B cell (primary cell): ENCODE measurements around the gene BMF. TPM values are rescaled to one million over a fixed set of nuclear protein-coding genes. Genes with fewer than 3 reads are reported as not detected.

ENCODE experiments used
- ATAC-seq: fragments of 200-7000 bp; cut with Tn5 transposase; one replicate; pipeline ENCODE4 v1.10.0; 2021; ENCODE audit warnings: low read depth, mild to moderate bottlenecking, moderate number of reproducible peaks, moderate library complexity
- CTCF ChIA-PET: fragments of 350-600 bp; sonication (Branson Sonifier 250); formaldehyde crosslinking; loops from one replicate; lab custom pipeline; 2021; ENCODE audit warnings: antibody characterized with exemption, inconsistent platforms; lab: Charles Lee
- POLR2A ChIA-PET: fragments of 350-600 bp; sonication (Branson Sonifier 250); formaldehyde crosslinking; loops from one replicate; lab custom pipeline; 2021; ENCODE audit warnings: antibody characterized with exemption; lab: Charles Lee
- DNase-seq: peaks from one replicate; pipeline ENCODE4 v3.0.0; 2013
- H2AFZ ChIP-seq: 2 replicates; pipeline ENCODE4 v1.6.1; 2012; ENCODE audit warnings: mild to moderate bottlenecking, low read depth, low read length; ENCODE audit not compliant: insufficient read depth, poor library complexity, severe bottlenecking
- H3K27ac ChIP-seq, 2 donors: 1 replicate in 1 of 2; 2 replicates in 1 of 2; pipeline ENCODE4 v1.5.1; 2012 to 2013; ENCODE audit warnings: low read length in 2 of 2, mild to moderate bottlenecking in 2 of 2, moderate library complexity in 1 of 2
- H3K27me3 ChIP-seq, 4 experiments: fragments of 200-600 bp in 1 of 4; sonication (generic) in 1 of 4; replicated peaks in 1 of 4; 1 replicate in 2 of 4; 2 replicates in 2 of 4; pipeline versions ENCODE4 v1.6.1 to v1.7.0; 2013 to 2016; ENCODE audit warnings: low read length in 3 of 4, mild to moderate bottlenecking in 2 of 4, mixed read lengths in 1 of 4, moderate library complexity in 1 of 4; ENCODE audit not compliant: insufficient read depth in 4 of 4, control insufficient read depth in 3 of 4; ENCODE audit errors: control extremely low read depth in 1 of 4
- H3K36me3 ChIP-seq, 2 experiments: replicated peaks in 1 of 2; 1 replicate in 1 of 2; 2 replicates in 1 of 2; pipeline versions ENCODE4 v1.6.1 to v1.7.1; 2013; ENCODE audit warnings: low read length in 1 of 2; ENCODE audit not compliant: insufficient read depth in 2 of 2, control insufficient read depth in 1 of 2; ENCODE audit errors: control extremely low read depth in 1 of 2, extremely low read depth in 1 of 2
- H3K4me1 ChIP-seq, 2 donors: fragments of 200-600 bp in 1 of 2; sonication (generic) in 1 of 2; 1 replicate in 1 of 2; 2 replicates in 1 of 2; pipeline versions ENCODE4 v1.5.1 to v1.6.1; 2013 to 2017; ENCODE audit warnings: low read length in 2 of 2; ENCODE audit not compliant: control insufficient read depth in 2 of 2, insufficient read depth in 2 of 2
- H3K4me2 ChIP-seq: replicated peaks from 2 replicates; pipeline ENCODE3; 2012; ENCODE audit warnings: mild to moderate bottlenecking, low read depth, low read length; ENCODE audit not compliant: poor library complexity, severe bottlenecking
- H3K4me3 ChIP-seq, 5 experiments: fragments of 200-600 bp in 1 of 5; sonication (generic) in 1 of 5; 1 replicate in 3 of 5; 2 replicates in 2 of 5; pipeline versions ENCODE4 v1.5.1 to v1.7.0; 2011 to 2016; ENCODE audit warnings: low read length in 4 of 5, mild to moderate bottlenecking in 4 of 5, low read depth in 2 of 5, control low read depth in 1 of 5, moderate library complexity in 1 of 5; ENCODE audit not compliant: insufficient read depth in 1 of 5; ENCODE audit errors: control extremely low read depth in 1 of 5, extremely low read depth in 1 of 5
- H3K79me2 ChIP-seq: fragments of 200-600 bp; sonication (generic); one replicate; pipeline ENCODE4 v1.6.0; 2016; ENCODE audit warnings: low read length; ENCODE audit not compliant: control insufficient read depth, insufficient read depth
- H3K9ac ChIP-seq: fragments of 200-600 bp; sonication (generic); 2 replicates; pipeline ENCODE4 v1.6.1; 2017; ENCODE audit warnings: mild to moderate bottlenecking, low read length, moderate library complexity
- H3K9me3 ChIP-seq, 3 donors: one replicate each; pipeline versions ENCODE4 v1.6.1 to v1.7.1; 2013; ENCODE audit warnings: low read length in 2 of 3; ENCODE audit not compliant: control insufficient read depth in 2 of 3, insufficient read depth in 1 of 3; ENCODE audit errors: control extremely low read depth in 1 of 3
- H4K20me1 ChIP-seq: 2 replicates; pipeline ENCODE4 v1.6.0; 2012; ENCODE audit warnings: mild to moderate bottlenecking, low read length; ENCODE audit not compliant: insufficient read depth, control insufficient read depth, poor library complexity, severe bottlenecking
- H3K27ac Mint-ChIP-seq: one replicate; pipeline ENCODE4 v1.8.0; 2021; ENCODE audit warnings: mixed read lengths
- H3K27me3 Mint-ChIP-seq: one replicate; pipeline ENCODE4 v1.8.0; 2021; ENCODE audit warnings: mixed read lengths
- H3K4me1 Mint-ChIP-seq: one replicate; pipeline ENCODE4 v1.8.0; 2021; ENCODE audit warnings: mixed read lengths
- H3K4me3 Mint-ChIP-seq: one replicate; pipeline ENCODE4 v1.8.0; 2021; ENCODE audit warnings: mixed read lengths
- H3K9me3 Mint-ChIP-seq: one replicate; pipeline ENCODE4 v1.8.0; 2022; ENCODE audit warnings: mixed read lengths; ENCODE audit not compliant: insufficient read depth
- CTCF ChIP-seq: fragments of 200-600 bp; IDR thresholded peaks from one replicate; pipeline ENCODE4 v1.8.0; 2022; ENCODE audit warnings: antibody characterized with exemption, mild to moderate bottlenecking
- EZH2 ChIP-seq: IDR thresholded peaks from 2 replicates; pipeline ENCODE4 v1.6.1; 2012; ENCODE audit warnings: borderline replicate concordance, low read depth, mild to moderate bottlenecking, moderate library complexity, low read length; ENCODE audit not compliant: insufficient read depth, poor library complexity, severe bottlenecking
- WGBS: methylation state at CpG from one replicate; pipeline ENCODE4 v1.1.5; 2013; ENCODE audit warnings: missing lambda C conversion rate; ENCODE audit not compliant: insufficient coverage; 5-methylcytosine and 5-hydroxymethylcytosine counted together
- intact Hi-C: fragments of 100-400 bp; cut with micrococcal nuclease; formaldehyde crosslinking; loops from one replicate; pipeline ENCODE4 v1.10.0; 2022
- polyA plus RNA-seq: library from polyadenylated mRNA; depleted of rRNA; stranded (reverse); fragments of >200 nt; gene quantifications from 2 replicates; pipeline ENCODE4 v1.2.3, GENCODE V29; 2012
- total RNA-seq, 2 donors: library from RNA; stranded (reverse); fragments of 120-200 nt in 1 of 2; gene quantifications; 1 replicate in 1 of 2; 2 replicates in 1 of 2; pipeline versions ENCODE4 v1.2.3 to v1.2.4, GENCODE V29; 2013 to 2022

Gene BMF
- total and polyA plus RNA-seq, 2 donors (not counting 1 experiment from before 2014, with no cell fraction given), result 43.2 to 343 TPM

- Mint-ChIP-seq H3K27me3 (no peaks in the 10 kb centered on the region), H3K27ac (peak overlapping the region; percentile 94), H3K4me3 (peak overlapping the region; percentile 60), H3K9me3 (no peaks in the 10 kb centered on the region), H3K4me1 (peaks cover 58% of the 10 kb centered on the region)
- H3K27ac ChIP-seq, result peak overlapping the region in 1 of 2 donors; percentile 53
- H3K9me3 ChIP-seq, result peaks cover 0 to 3% (median 0%) of the 10 kb centered on the region in 3 donors
- peak overlapping the region; percentile 17 for H3K9ac ChIP-seq
- TF ChIP-seq CTCF (no peak), EZH2 (no peak)
- no peaks in the 10 kb centered on the region for H4K20me1 ChIP-seq
- ChIA-PET POLR2A (interaction anchor here (1.1 to 5.3 kb wide), 4 partner anchors 13 to 52 kb away, joined by 3 to 67 read pairs (median 19); partner anchors contain the start of genes BMF and SRP14), CTCF (interaction anchor here (0.8 to 5.6 kb wide), 8 partner anchors 8 to 219 kb away, joined by 4 to 92 read pairs (median 5); no protein-coding TSS in a partner anchor)
- DNase-seq, result no peak
- no peaks in the 10 kb centered on the region for H3K36me3 ChIP-seq
- H3K4me2 ChIP-seq, result peak overlapping the region; percentile 67
- intact Hi-C loops, result no loop called here
- ATAC-seq, result no peak
- peaks cover 3% of the 10 kb centered on the region for H3K79me2 ChIP-seq
- peak overlapping the region; percentile 26 for H2AFZ ChIP-seq
- WGBS, result 76% methylated on average over 12 of the region's 14 CpGs
- no peaks in the 10 kb centered on the region for H3K27me3 ChIP-seq
- no peak overlapping the region for H3K4me3 ChIP-seq
- peaks cover 36 to 45% of the 10 kb centered on the region in 2 donors for H3K4me1 ChIP-seq
Measured at GRCh38 chr15:40055576-40056293, 52.9 kb downstream of the BMF start.
